RWPE1 (cell line): Measurements from ENCODE around the gene NR0B2.

Experiments used
- CTCF ChIA-PET: fragments of 350-600 bp; sonication (Branson Sonifier 250); formaldehyde crosslinking; extraction: SDS; loops from one replicate; lab custom pipeline; 2021; lab: Yijun Ruan, JAX
- POLR2A ChIA-PET: fragments of 400-600 bp; formaldehyde crosslinking; extraction: SDS; loops from one replicate; lab custom pipeline; 2020; ENCODE audit warnings: antibody characterized with exemption; ENCODE audit not compliant: low non-redundant PET; lab: Yijun Ruan, JAX
- DNase-seq: peaks from one replicate; pipeline ENCODE4 v3.0.0; 2012; ENCODE audit warnings: low spot score
- H3K27ac ChIP-seq: fragments of 450-650 bp; 2 replicates; pipeline ENCODE4 v1.5.1; 2017
- TF ChIP-seq, protein P1 (sequence below): fragments of 450-650 bp; conservative IDR thresholded peaks from 2 replicates; pipeline ENCODE4 v1.5.1; 2017; ENCODE audit warnings: low read depth, mild to moderate bottlenecking

Gene NR0B2

DNA sequence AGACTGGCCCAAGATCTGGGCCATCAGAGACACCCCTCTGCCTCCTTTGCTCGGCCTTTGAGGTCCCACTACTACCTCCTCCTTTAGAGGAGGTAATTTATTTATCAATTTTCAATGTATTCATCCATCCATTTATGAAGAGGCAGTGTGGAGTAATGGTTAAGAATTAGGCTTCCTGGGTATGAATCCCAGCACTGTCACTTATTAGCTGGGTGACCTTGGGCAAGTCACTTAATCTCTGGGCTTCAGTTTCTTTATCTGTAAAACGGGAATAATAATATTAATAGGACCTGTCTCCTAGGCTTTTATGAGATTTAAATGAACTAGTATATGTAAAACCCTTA, 1.7 kb downstream of the NR0B2 start:
- CTCF ChIA-PET = no interaction called here
- POLR2A ChIA-PET = no interaction called here
- no peak overlapping the region for H3K27ac ChIP-seq
- DNase-seq = no peak
- TF ChIP-seq, protein P1, sequence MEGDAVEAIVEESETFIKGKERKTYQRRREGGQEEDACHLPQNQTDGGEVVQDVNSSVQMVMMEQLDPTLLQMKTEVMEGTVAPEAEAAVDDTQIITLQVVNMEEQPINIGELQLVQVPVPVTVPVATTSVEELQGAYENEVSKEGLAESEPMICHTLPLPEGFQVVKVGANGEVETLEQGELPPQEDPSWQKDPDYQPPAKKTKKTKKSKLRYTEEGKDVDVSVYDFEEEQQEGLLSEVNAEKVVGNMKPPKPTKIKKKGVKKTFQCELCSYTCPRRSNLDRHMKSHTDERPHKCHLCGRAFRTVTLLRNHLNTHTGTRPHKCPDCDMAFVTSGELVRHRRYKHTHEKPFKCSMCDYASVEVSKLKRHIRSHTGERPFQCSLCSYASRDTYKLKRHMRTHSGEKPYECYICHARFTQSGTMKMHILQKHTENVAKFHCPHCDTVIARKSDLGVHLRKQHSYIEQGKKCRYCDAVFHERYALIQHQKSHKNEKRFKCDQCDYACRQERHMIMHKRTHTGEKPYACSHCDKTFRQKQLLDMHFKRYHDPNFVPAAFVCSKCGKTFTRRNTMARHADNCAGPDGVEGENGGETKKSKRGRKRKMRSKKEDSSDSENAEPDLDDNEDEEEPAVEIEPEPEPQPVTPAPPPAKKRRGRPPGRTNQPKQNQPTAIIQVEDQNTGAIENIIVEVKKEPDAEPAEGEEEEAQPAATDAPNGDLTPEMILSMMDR = no peak

DNA sequence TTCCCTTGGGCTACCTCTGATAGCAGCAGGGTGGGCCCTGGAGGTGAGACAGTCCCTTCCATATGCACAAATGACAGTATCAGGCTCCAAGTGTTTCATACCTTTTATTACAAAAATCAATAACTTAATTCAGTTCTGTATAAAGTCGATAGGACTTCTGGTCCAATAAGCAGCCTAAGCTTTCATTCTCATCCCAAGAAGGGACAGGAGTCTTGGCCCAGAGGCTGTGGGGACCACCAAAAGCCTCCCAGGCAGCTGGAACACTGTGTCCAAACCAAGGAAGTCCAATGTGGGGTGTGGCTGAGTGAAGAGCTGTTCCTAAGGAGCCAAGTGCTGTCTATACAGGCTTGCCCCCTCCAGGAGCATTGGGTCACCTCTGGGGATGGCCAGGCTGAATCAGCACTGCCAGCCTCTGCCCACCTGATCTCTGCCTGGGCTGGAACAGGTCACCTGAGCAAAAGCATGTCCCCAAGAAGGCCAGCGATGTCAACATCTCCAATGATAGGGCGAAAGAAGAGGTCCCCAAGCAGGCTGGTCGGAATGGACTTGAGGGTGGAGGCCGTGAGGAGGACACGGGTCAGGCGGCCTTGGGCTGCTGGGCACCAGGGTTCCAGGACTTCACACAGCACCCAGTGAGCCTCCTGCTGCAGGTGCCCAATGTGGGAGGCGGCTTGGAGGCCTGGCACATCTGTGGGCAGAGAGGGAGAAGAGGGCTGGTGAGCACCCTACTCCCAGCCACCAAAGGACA, 2.2 kb downstream of the NR0B2 start:
- CTCF ChIA-PET = no interaction called here
- POLR2A ChIA-PET = no interaction called here
- no peak overlapping the region for H3K27ac ChIP-seq
- TF ChIP-seq, protein P1 = no peak
- no peak for DNase-seq

DNA sequence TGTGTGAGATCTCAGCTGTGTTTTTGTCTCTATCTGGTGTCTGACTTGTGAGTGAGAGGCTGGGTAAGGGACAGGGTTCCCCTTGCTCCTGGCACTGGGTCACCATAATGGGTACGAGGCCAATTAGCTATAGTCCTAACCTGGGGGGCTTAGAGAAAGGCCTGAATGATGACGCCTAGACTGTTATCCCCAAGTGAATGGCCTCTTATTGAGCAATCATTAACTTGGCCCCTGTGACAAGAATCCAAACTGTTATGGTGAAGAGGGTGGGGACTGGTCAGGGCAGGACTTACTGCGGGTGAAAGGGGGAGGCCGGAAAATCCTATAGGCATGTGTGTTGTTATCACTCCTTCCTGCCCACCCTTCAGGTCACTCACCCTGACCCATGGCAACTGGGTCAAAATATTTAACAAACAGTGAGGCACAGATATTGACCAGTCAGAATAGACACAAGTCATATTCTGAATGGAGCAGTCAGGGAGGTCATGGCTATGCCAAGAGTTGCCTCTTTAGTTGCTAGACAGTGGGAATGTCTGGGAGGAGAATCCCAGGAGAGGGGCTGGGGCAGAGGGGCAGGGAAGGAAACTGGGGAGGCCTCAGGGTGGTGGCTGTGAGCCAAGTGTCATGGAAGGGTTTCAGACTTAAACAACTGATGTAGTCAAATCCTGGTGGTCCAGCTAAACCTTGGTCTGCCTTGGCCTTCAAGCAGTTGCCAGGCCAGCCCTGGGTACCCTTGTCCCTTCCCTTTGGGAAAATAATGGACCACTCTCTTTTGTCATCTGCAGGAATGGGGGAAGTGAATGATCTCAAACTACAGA, 3.2 kb downstream of the NR0B2 start:
- ChIA-PET POLR2A (no interaction called here), CTCF (interaction anchor here (0.7 kb wide), 1 partner anchor 35 kb away, joined by 4 read pairs; no protein-coding TSS in a partner anchor)
- no peak overlapping the region for H3K27ac ChIP-seq
- DNase-seq = no peak
- TF ChIP-seq, protein P1 = no peak

DNA sequence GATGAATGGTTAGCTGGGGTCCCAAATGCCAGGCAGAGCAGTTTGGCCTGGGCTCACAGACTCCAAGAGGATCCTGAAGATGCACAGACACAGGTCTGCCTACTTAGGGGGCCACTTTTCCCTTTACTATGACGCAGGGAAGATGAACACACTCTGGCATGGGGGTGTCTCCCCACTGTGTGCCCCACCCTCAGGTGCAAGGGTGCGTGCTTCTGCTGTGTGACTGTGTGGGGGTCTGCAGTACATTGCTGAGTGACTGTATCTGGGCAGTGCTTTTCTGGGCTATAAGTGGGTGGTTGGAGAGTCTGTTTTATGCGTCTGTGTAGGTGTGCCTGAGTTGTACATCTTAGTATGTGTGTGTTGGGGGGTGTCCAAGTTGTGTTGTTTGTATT, 3.8 kb downstream of the NR0B2 start:
- TF ChIP-seq, protein P1 = no peak
- H3K27ac ChIP-seq = no peak overlapping the region
- no peak for DNase-seq
- ChIA-PET POLR2A (no interaction called here), CTCF (interaction anchor here (0.7 kb wide), 1 partner anchor 36 kb away, joined by 4 read pairs; no protein-coding TSS in a partner anchor)

DNA sequence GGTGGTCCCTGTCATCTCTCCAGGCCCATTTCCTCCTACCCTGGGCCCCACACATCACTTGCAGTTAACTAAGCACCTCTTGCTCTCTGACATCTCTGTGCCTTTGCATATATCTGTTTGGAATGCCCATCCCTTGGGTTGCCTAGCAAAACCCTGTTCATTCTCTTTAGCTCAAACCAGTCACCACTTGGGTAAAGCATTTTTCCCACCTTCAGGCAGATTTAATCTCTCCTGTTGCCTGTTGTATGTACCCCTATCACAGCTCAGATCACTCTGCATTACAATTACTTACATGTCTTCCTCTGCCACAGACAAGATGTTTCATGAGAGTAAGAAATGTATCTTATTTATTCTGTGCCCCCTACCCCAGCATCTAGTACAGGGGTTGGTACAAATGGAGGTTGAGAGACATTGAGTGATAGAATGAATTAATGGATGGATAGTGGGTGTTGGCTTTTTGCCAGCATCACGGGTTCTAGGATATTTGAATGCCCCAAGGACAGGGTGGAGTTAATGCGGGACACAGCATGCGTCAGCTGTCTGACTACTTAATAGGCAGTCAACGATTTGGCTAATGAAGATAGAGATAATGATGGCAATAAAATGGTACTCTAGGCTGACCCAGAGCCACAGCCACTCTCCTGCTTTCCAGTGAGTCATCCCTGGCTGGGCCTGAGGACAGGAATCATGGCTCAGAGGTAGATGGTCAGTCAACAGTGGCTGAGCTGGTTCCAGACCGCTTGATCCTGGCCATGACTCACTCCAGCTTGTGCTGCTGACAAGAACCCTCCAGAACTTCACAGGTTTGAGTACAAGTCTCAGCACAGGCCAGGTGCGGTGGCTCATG, 6.5 kb downstream of the NR0B2 start:
- POLR2A ChIA-PET = interaction anchor here (1.1 kb wide), 1 partner anchor 42 kb away, joined by 3 read pairs; no protein-coding TSS in a partner anchor
- CTCF ChIA-PET = interaction anchor here (0.6 to 1.1 kb wide), 3 partner anchors 11 to 1982 kb away, joined by 3 to 7 read pairs (median 5); no protein-coding TSS in a partner anchor
- TF ChIP-seq, protein P1 = no peak
- H3K27ac ChIP-seq = peak overlapping the region; percentile 68
- peak; percentile 90 for DNase-seq
